OCI-LY1 (cell line): Measurements from ENCODE around the gene CD47.

ENCODE experiments used
- EZH2 ChIP-seq: fragments of 200-600 bp; sonication (generic), shearing (Covaris generic); IDR thresholded peaks from 2 replicates; pipeline ENCODE4 v1.8.0; 2017; ENCODE audit warnings: borderline replicate concordance, mixed run types, mild to moderate bottlenecking, antibody characterized with exemption, low read length, moderate library complexity, mixed read lengths
- TF ChIP-seq, protein P1 (sequence below): fragments of 200-600 bp; sonication (generic), shearing (Covaris generic); IDR thresholded peaks from 2 replicates; pipeline ENCODE4 v1.5.1; 2017; ENCODE audit warnings: mild to moderate bottlenecking, antibody characterized with exemption, low read length, moderate library complexity, mixed read lengths

DNA sequence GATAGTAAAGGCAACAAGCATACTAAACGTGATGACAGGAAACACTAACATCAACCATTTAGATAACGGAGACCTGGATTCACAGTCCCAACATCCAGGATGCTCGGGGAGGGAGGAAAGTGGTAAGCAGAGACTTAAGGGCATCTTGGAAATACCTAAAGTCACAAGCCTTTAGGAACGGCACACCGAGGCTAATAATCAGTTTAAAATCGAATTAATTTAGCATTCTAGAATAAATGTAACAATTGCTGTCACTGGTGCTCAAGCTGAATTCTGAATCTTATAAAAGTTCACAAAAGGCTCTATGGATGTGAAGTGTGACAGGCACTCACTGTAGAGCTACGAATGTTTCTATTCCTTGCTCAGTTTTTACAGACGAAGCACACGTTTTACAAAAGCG lies 1.3 kb downstream of the CD47 start:
- TF ChIP-seq, protein P1, sequence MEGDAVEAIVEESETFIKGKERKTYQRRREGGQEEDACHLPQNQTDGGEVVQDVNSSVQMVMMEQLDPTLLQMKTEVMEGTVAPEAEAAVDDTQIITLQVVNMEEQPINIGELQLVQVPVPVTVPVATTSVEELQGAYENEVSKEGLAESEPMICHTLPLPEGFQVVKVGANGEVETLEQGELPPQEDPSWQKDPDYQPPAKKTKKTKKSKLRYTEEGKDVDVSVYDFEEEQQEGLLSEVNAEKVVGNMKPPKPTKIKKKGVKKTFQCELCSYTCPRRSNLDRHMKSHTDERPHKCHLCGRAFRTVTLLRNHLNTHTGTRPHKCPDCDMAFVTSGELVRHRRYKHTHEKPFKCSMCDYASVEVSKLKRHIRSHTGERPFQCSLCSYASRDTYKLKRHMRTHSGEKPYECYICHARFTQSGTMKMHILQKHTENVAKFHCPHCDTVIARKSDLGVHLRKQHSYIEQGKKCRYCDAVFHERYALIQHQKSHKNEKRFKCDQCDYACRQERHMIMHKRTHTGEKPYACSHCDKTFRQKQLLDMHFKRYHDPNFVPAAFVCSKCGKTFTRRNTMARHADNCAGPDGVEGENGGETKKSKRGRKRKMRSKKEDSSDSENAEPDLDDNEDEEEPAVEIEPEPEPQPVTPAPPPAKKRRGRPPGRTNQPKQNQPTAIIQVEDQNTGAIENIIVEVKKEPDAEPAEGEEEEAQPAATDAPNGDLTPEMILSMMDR = no peak
- TF ChIP-seq EZH2 = no peak
